DND-41 (cell line): ENCODE measurements around the gene ZBTB6.

Experiments used
- CTCF ChIP-seq: IDR thresholded peaks from 2 replicates; pipeline ENCODE4 v1.5.1; 2012; ENCODE audit warnings: borderline replicate concordance, low read length, moderate library complexity, mild to moderate bottlenecking; ENCODE audit not compliant: poor library complexity, severe bottlenecking; ENCODE audit errors: extremely low read depth
- EZH2 ChIP-seq: IDR thresholded peaks from 3 replicates; pipeline ENCODE4 v1.6.1; 2012; ENCODE audit warnings: borderline replicate concordance, low read depth, mild to moderate bottlenecking, moderate library complexity, low read length, inconsistent platforms; ENCODE audit not compliant: severe bottlenecking

- TF ChIP-seq EZH2 = no peak
- TF ChIP-seq CTCF = peak; percentile 3
Measured at GRCh38 chr9:122904823-122905710, 8.1 kb downstream of the ZBTB6 start, which contains the start of gene RC3H2.
